Spleen (tissue), 7 donors: ENCODE measurements around the gene ADAMTSL3.

Experiments used
- CTCF ChIP-seq, 11 experiments: fragments of 200-600 bp in 7 of 11; fragments of 450-650 bp in 4 of 11; sonication (generic) in 4 of 11; IDR thresholded peaks in 8 of 11; conservative IDR thresholded peaks in 3 of 11; 1 replicate in 7 of 11; 2 replicates in 4 of 11; pipeline versions ENCODE4 v1.4.0 to v1.8.0; 2016 to 2021; ENCODE audit warnings: antibody characterized with exemption in 11 of 11, inconsistent platforms in 4 of 11, mild to moderate bottlenecking in 1 of 11
- POLR2A ChIP-seq, 3 donors: fragments of 450-650 bp; IDR thresholded peaks; one replicate each; pipeline ENCODE4 v1.5.1; 2017; ENCODE audit warnings: antibody characterized with exemption in 3 of 3, mild to moderate bottlenecking in 1 of 3
- POLR2AphosphoS5 ChIP-seq, 3 donors: sonication (generic); formaldehyde crosslinking; IDR thresholded peaks; one replicate each; pipeline ENCODE4 v1.5.1; 2017; ENCODE audit warnings: antibody characterized with exemption in 3 of 3
- donor health status: DM: no; HTN: no; CAD: no; lungs with moderate emphysema.
- donor health status: DM: no; HTN: no; CAD: no.
- donor health status: DM: no; HTN: no; CAD: no.

DNA sequence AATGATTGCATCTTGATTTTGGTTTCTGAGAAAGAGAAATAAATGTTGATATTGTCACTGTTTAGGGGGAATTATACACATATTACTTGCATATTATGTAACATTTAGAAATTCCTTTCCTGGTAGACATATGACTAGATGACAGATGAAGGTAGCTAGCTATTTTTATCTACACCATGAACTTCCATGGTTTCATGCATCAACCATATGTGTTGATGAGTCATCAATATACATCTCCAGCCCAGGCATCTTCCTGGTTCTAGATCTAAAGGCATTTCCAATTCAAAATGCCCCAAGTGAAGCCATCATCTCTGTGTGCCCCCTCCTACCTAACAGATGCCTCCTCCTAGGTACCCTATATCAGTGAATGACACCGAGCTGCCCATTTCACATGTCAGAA is 9.5 kb upstream of the ADAMTSL3 start:
- TF ChIP-seq CTCF (IDR thresholded peaks at IDR 0.05 in 8 of 11, conservative IDR thresholded peaks at IDR 0.05 in 3 of 11) = no peak
- no peak for TF ChIP-seq POLR2A (IDR thresholded peaks at IDR 0.05)
- TF ChIP-seq POLR2AphosphoS5 (IDR thresholded peaks at IDR 0.05) = no peak
